AG08396 (cell line): ENCODE data around the gene SELPLG.
"Not testable (repeated sequence)": the region's sequence is repeated elsewhere in the genome, so short reads cannot be mapped to it uniquely, and the experiment has no call there.

Experiments
- DNase-seq: peaks from one replicate; pipeline ENCODE4 v3.0.0; 2012; ENCODE audit warnings: low spot score, mixed read lengths

SELPLG gene

GRCh38 chr12:108638141-108638827, 4.6 kb upstream of the SELPLG start:
- DNase-seq, result no peak

- no peak for DNase-seq
Measured at GRCh38 chr12:108637222-108637971, 3.7 kb upstream of the SELPLG start.

GRCh38 chr12:108635997-108636808, 2.5 kb upstream of the SELPLG start:
- DNase-seq, result no peak

- no peak for DNase-seq
Measured at GRCh38 chr12:108635201-108635996, 1.7 kb upstream of the SELPLG start.

- DNase-seq, result no peak
Measured at GRCh38 chr12:108634341-108634751, 652 bp upstream of the SELPLG start.

GRCh38 chr12:108633081-108633533, 587 bp downstream of the SELPLG start:
- DNase-seq, result no peak

GRCh38 chr12:108631261-108631660, 2.4 kb downstream of the SELPLG start:
- not testable (repeated sequence) for DNase-seq

GRCh38 chr12:108630481-108631207, 3.0 kb downstream of the SELPLG start:
- DNase-seq, result no peak

GRCh38 chr12:108629824-108630476, 3.7 kb downstream of the SELPLG start:
- DNase-seq, result peak; percentile 67

- no peak for DNase-seq
Measured at GRCh38 chr12:108629151-108629550, 4.5 kb downstream of the SELPLG start.

- DNase-seq, result no peak
Measured at GRCh38 chr12:108627134-108627920, 6.4 kb downstream of the SELPLG start.

- DNase-seq, result no peak
Measured at GRCh38 chr12:108625228-108625627, 8.5 kb downstream of the SELPLG start.

- DNase-seq, result no peak
Measured at GRCh38 chr12:108623577-108623976, 10.1 kb downstream of the SELPLG start.

GRCh38 chr12:108622921-108623514, 10.7 kb downstream of the SELPLG start:
- DNase-seq, result no peak

GRCh38 chr12:108622421-108622820, 11.3 kb downstream of the SELPLG start:
- no peak for DNase-seq

GRCh38 chr12:108621161-108621560, 12.5 kb downstream of the SELPLG start:
- DNase-seq, result no peak

- no peak for DNase-seq
Measured at GRCh38 chr12:108620236-108620879, 13.3 kb downstream of the SELPLG start.

GRCh38 chr12:108619369-108620160, 14.1 kb downstream of the SELPLG start:
- no peak for DNase-seq
